ENCODE results near the gene KIZ.

KIZ gene

GRCh38 chr20:21180248-21180647 lies 54.4 kb downstream of the KIZ start:
- DNase-seq = no peak

- DNase-seq = no peak
These were observed 55.1 kb downstream of the KIZ start for GRCh38 chr20:21181028-21181427.

- no peak for DNase-seq
These were observed 57.1 kb downstream of the KIZ start for GRCh38 chr20:21182832-21183563.

- no peak for DNase-seq
These were observed 57.8 kb downstream of the KIZ start for GRCh38 chr20:21183722-21184121.

GRCh38 chr20:21184819-21185218 lies 58.9 kb downstream of the KIZ start:
- DNase-seq = no peak

GRCh38 chr20:21185849-21186248 lies 60.0 kb downstream of the KIZ start:
- no peak for DNase-seq

GRCh38 chr20:21189761-21190523 lies 64.1 kb downstream of the KIZ start:
- no peak for DNase-seq

- no peak for DNase-seq
These were observed 65.0 kb downstream of the KIZ start for GRCh38 chr20:21190869-21191268.

- DNase-seq = no peak
These were observed 66.0 kb downstream of the KIZ start for GRCh38 chr20:21191839-21192238.

- DNase-seq = no peak
These were observed 76.4 kb downstream of the KIZ start for GRCh38 chr20:21202259-21202658.

- DNase-seq = no peak
These were observed 77.3 kb downstream of the KIZ start for GRCh38 chr20:21203088-21203656.

GRCh38 chr20:21206584-21206983 lies 80.7 kb downstream of the KIZ start:
- no peak for DNase-seq

- no peak for DNase-seq
These were observed 83.1 kb downstream of the KIZ start for GRCh38 chr20:21208999-21209398.

- no peak for DNase-seq
These were observed 83.8 kb downstream of the KIZ start for GRCh38 chr20:21209668-21210067.

- no peak for DNase-seq
These were observed 87.8 kb downstream of the KIZ start for GRCh38 chr20:21213691-21214090.

- no peak for DNase-seq
These were observed 88.5 kb downstream of the KIZ start for GRCh38 chr20:21214431-21214830.

- DNase-seq = peak; percentile 25
These were observed 93.8 kb downstream of the KIZ start for GRCh38 chr20:21219686-21220085.

- no peak for DNase-seq
These were observed 98.3 kb downstream of the KIZ start for GRCh38 chr20:21224217-21224616.

- DNase-seq = no peak
These were observed 99.5 kb downstream of the KIZ start for GRCh38 chr20:21225215-21225947.

- DNase-seq = no peak
These were observed 102.6 kb downstream of the KIZ start for GRCh38 chr20:21228511-21228910.

GRCh38 chr20:21229163-21229562 lies 103.3 kb downstream of the KIZ start:
- DNase-seq = no peak

GRCh38 chr20:21230220-21230619 lies 104.3 kb downstream of the KIZ start:
- DNase-seq = no peak

- no peak for DNase-seq
These were observed 104.8 kb downstream of the KIZ start for GRCh38 chr20:21230686-21231085.

All from hematopoietic multipotent progenitor cell treated with erythropoietin and hydrocortisone succinate and interleukin-3 and kit ligand, for 6 days (in vitro differentiated cells).